T-cell (primary cell): Measurements from ENCODE around the gene SASH3. TPM values are rescaled to one million over a fixed set of nuclear protein-coding genes. Genes with fewer than 3 reads are reported as not detected.

Source experiments
- ATAC-seq, 4 experiments: fragments of 200-7000 bp in 3 of 4; fragments of 150-1000 bp in 1 of 4; cut with Tn5 transposase; replicated peaks in 1 of 4; 1 replicate in 3 of 4; 2 replicates in 1 of 4; pipeline ENCODE4 v1.10.0; 2021; ENCODE audit warnings: moderate library complexity in 3 of 4, mild to moderate bottlenecking in 2 of 4, moderate number of reproducible peaks in 1 of 4
- CTCF ChIA-PET, 2 donors: fragments of 300-600 bp; sonication (Branson Sonifier 250); formaldehyde crosslinking; loops; one replicate each; lab custom pipeline; 2022; ENCODE audit warnings: antibody characterized with exemption in 2 of 2; lab: Charles Lee
- POLR2A ChIA-PET, 2 donors: fragments of 300-600 bp; sonication (Branson Sonifier 250); formaldehyde crosslinking; loops; one replicate each; lab custom pipeline; 2022; ENCODE audit warnings: antibody characterized with exemption in 2 of 2; lab: Charles Lee
- DNase-seq, 35 experiments: peaks; one replicate each; pipeline versions ENCODE4 v3.0.0 to v3.0.0-alpha.2; 2013 to 2023
- H3K27ac ChIP-seq: one replicate; pipeline ENCODE4 v1.5.1; 2013; ENCODE audit warnings: low read length
- H3K27me3 ChIP-seq, 2 experiments: replicated peaks in 1 of 2; 1 replicate in 1 of 2; 2 replicates in 1 of 2; pipeline versions ENCODE4 v1.6.1 to v1.7.0; 2013; ENCODE audit warnings: low read length in 1 of 2, mixed read lengths in 1 of 2; ENCODE audit not compliant: control insufficient read depth in 2 of 2, insufficient read depth in 2 of 2; ENCODE audit errors: extremely low read depth in 1 of 2
- H3K36me3 ChIP-seq, 2 donors: 1 replicate in 1 of 2; 2 replicates in 1 of 2; pipeline versions ENCODE4 v1.6.1 to v1.7.0; 2013; ENCODE audit warnings: low read length in 1 of 2; ENCODE audit not compliant: control insufficient read depth in 2 of 2, insufficient read depth in 1 of 2; ENCODE audit errors: extremely low read depth in 1 of 2
- H3K4me1 ChIP-seq, 2 experiments: 1 replicate in 1 of 2; 2 replicates in 1 of 2; pipeline versions ENCODE4 v1.6.1 to v1.7.0; 2013; ENCODE audit warnings: low read length in 2 of 2, mixed read lengths in 1 of 2; ENCODE audit not compliant: insufficient read depth in 2 of 2, control insufficient read depth in 1 of 2; ENCODE audit errors: extremely low read depth in 1 of 2
- H3K4me3 ChIP-seq, 2 donors: 1 replicate in 1 of 2; 2 replicates in 1 of 2; pipeline versions ENCODE4 v1.5.1 to v1.7.0; 2013; ENCODE audit warnings: mild to moderate bottlenecking in 2 of 2, low read length in 1 of 2, moderate library complexity in 1 of 2; ENCODE audit not compliant: control insufficient read depth in 1 of 2; ENCODE audit errors: extremely low read depth in 1 of 2
- H3K9me3 ChIP-seq: 2 replicates; pipeline ENCODE4 v1.7.0; 2013
- H3K27ac Mint-ChIP-seq, 2 donors: one replicate each; pipeline ENCODE4 v1.8.0; 2020 to 2021; ENCODE audit warnings: mild to moderate bottlenecking in 2 of 2, mixed read lengths in 2 of 2
- H3K27me3 Mint-ChIP-seq, 2 donors: one replicate each; pipeline ENCODE4 v1.8.0; 2021 to 2022; ENCODE audit warnings: mixed read lengths in 2 of 2
- H3K36me3 Mint-ChIP-seq: one replicate; pipeline ENCODE4 v1.8.0; 2021; ENCODE audit warnings: mixed read lengths
- H3K4me1 Mint-ChIP-seq, 3 donors: one replicate each; pipeline ENCODE4 v1.8.0; 2020 to 2022; ENCODE audit warnings: mixed read lengths in 3 of 3, mild to moderate bottlenecking in 1 of 3
- H3K4me3 Mint-ChIP-seq, 3 donors: one replicate each; pipeline ENCODE4 v1.8.0; 2020 to 2022; ENCODE audit warnings: mild to moderate bottlenecking in 3 of 3, mixed read lengths in 3 of 3, moderate library complexity in 3 of 3
- H3K9me3 Mint-ChIP-seq, 3 donors: one replicate each; pipeline ENCODE4 v1.8.0; 2020 to 2022; ENCODE audit warnings: mixed read lengths in 3 of 3
- WGBS: methylation state at CpG from one replicate; pipeline ENCODE4 v1.1.5; 2013; ENCODE audit warnings: missing lambda C conversion rate; ENCODE audit not compliant: insufficient coverage; 5-methylcytosine and 5-hydroxymethylcytosine counted together
- total RNA-seq, 35 experiments: library from RNA in 6 of 35; stranded (reverse) in 6 of 35; fragments of 120-200 nt in 1 of 35; gene quantifications; one replicate each; pipeline versions ENCODE4 v1.2.1 to v1.2.4 and lab custom pipeline; 2013 to 2026

The SASH3 gene
- total RNA-seq, 5 donors from 2014 or later (not counting 1 experiment from before 2014, with no cell fraction given) = 102 to 163 (median 142) TPM

DNA sequence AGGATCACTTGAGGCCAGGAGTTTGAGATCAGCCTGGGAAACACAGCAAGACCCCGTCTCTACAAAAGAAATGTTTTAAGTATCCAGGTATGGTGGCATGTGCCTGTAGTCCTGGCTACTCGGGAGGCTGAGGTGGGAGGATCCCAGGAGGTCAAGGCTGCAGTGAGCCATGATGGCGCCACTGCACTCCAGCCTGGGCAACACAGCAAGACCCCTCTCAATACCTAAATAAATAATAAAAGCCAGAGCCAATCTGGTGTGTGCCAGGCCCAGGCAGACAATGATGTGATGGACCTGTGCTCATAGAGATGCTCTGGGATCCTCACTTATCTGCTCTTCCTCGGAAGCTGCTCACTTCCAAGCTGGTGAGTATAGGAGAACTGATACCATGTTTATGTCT lies 18.2 kb upstream of the SASH3 start:
- no peaks in the 10 kb centered on the region for H3K36me3 ChIP-seq
- H3K36me3 Mint-ChIP-seq = no peaks in the 10 kb centered on the region
- no peaks in the 10 kb centered on the region for H3K9me3 ChIP-seq
- H3K4me1 ChIP-seq = peaks cover 15 to 65% of the 10 kb centered on the region in 2 experiments
- H3K9me3 Mint-ChIP-seq = no peaks in the 10 kb centered on the region
- ChIA-PET CTCF (no interaction called here), POLR2A (no interaction called here)
- peaks cover 0 to 5% of the 10 kb centered on the region in 2 donors for H3K27me3 Mint-ChIP-seq
- DNase-seq (no peak), ATAC-seq (no peak)
- no CpG with 5 or more reads among the region's 4 CpGs for WGBS
- no peak overlapping the region for H3K27ac ChIP-seq
- H3K27me3 ChIP-seq = no peaks in the 10 kb centered on the region
- H3K4me3 Mint-ChIP-seq = no peak overlapping the region
- H3K4me3 ChIP-seq = no peak overlapping the region
- peak overlapping the region in 1 of 2 donors; percentile 49 for H3K27ac Mint-ChIP-seq
- peaks cover 44 to 59% (median 46%) of the 10 kb centered on the region in 3 donors for H3K4me1 Mint-ChIP-seq

DNA sequence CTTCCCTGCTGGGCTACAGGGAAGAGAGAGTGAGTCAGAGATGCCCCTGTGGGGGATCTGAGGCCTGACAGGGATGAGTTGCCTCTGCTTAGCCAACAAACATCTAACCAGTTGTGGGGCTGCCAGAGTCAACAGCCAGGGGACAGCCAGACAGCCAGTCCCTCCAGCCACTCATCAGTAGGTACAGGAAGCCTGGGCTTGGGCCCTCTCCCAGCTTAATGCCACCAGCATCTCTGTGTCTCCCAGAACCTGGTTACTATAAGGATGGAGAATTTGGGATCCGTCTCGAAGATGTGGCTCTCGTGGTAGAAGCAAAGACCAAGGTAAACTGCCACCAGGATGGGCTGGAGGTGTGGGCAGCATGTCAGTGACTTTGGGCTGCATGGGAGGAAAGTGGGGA lies 17.3 kb upstream of the SASH3 start:
- CTCF ChIA-PET = no interaction called here
- peaks cover 18 to 66% of the 10 kb centered on the region in 2 experiments for H3K4me1 ChIP-seq
- no CpG with 5 or more reads among the region's 3 CpGs for WGBS
- H3K27me3 Mint-ChIP-seq = peaks cover 0 to 5% of the 10 kb centered on the region in 2 donors
- no peak overlapping the region for H3K27ac ChIP-seq
- ATAC-seq (no peak), DNase-seq (no peak)
- POLR2A ChIA-PET = no interaction called here
- no peak overlapping the region for H3K27ac Mint-ChIP-seq
- no peak overlapping the region for H3K4me3 Mint-ChIP-seq
- no peaks in the 10 kb centered on the region for H3K36me3 Mint-ChIP-seq
- H3K9me3 Mint-ChIP-seq = no peaks in the 10 kb centered on the region
- no peaks in the 10 kb centered on the region for H3K27me3 ChIP-seq
- peaks cover 46 to 59% (median 47%) of the 10 kb centered on the region in 3 donors for H3K4me1 Mint-ChIP-seq
- no peaks in the 10 kb centered on the region for H3K36me3 ChIP-seq
- no peaks in the 10 kb centered on the region for H3K9me3 ChIP-seq
- H3K4me3 ChIP-seq = no peak overlapping the region

DNA sequence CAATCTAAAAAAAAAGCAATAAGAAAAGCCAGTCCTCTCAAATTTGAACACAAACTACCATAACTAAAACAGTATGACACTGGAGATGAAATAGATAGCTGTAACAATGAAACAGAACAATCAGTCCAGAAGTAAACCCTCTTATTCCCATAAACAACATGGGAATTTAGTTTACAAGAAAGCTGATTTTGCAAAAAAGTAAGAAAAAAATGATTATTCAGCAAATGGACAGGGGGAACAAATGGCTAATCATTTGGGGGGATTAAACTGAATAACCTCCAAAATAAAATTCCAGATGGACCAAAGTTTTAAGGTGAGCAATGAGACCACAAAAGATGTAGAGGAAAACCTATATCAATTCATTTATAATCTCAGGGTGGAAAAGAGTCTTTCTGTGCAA lies 16.1 kb upstream of the SASH3 start:
- Histone ChIP-seq H3K4me1 (peaks cover 21 to 67% of the 10 kb centered on the region in 2 experiments), H3K9me3 (no peaks in the 10 kb centered on the region), H3K27ac (no peak overlapping the region), H3K4me3 (no peak overlapping the region), H3K27me3 (no peaks in the 10 kb centered on the region), H3K36me3 (no peaks in the 10 kb centered on the region)
- no peaks in the 10 kb centered on the region for H3K9me3 Mint-ChIP-seq
- ChIA-PET POLR2A (no interaction called here), CTCF (no interaction called here)
- H3K36me3 Mint-ChIP-seq = no peaks in the 10 kb centered on the region
- H3K27ac Mint-ChIP-seq = peak overlapping the region in 1 of 2 donors; percentile 19
- H3K4me1 Mint-ChIP-seq = peaks cover 49 to 59% (median 52%) of the 10 kb centered on the region in 3 donors
- no peak overlapping the region for H3K4me3 Mint-ChIP-seq
- ATAC-seq (no peak), DNase-seq (no peak)
- peaks cover 0 to 5% of the 10 kb centered on the region in 2 donors for H3K27me3 Mint-ChIP-seq

DNA sequence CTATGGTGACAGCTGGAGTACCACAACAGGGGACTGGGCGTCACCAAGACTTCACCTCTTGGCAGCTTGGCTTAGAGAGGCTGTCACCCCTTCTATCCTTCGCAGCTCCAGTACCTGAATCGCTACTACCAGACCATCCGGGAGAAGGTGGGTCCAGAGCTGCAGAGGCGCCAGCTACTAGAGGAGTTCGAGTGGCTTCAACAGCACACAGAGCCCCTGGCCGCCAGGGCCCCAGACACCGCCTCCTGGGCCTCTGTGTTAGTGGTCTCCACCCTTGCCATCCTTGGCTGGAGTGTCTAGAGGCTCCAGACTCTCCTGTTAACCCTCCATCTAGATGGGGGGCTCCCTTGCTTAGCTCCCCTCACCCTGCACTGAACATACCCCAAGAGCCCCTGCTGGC lies 11.6 kb upstream of the SASH3 start:
- H3K27ac ChIP-seq = peak overlapping the region; percentile 59
- no peaks in the 10 kb centered on the region for H3K27me3 ChIP-seq
- H3K4me3 ChIP-seq = no peak overlapping the region
- no peaks in the 10 kb centered on the region for H3K36me3 Mint-ChIP-seq
- H3K27ac Mint-ChIP-seq = peak overlapping the region; percentile 85 to 92
- H3K9me3 Mint-ChIP-seq = no peaks in the 10 kb centered on the region
- ATAC-seq = no peak
- peaks cover 40 to 71% of the 10 kb centered on the region in 2 experiments for H3K4me1 ChIP-seq
- H3K4me3 Mint-ChIP-seq = peak overlapping the region in 1 of 3 donors; percentile 34
- POLR2A ChIA-PET = no interaction called here
- H3K4me1 Mint-ChIP-seq = peaks cover 54 to 62% (median 59%) of the 10 kb centered on the region in 3 donors
- WGBS = no CpG with 5 or more reads among the region's 8 CpGs
- H3K9me3 ChIP-seq = no peaks in the 10 kb centered on the region
- no peak for DNase-seq
- H3K27me3 Mint-ChIP-seq = no peaks in the 10 kb centered on the region
- no peaks in the 10 kb centered on the region for H3K36me3 ChIP-seq
- CTCF ChIA-PET = interaction anchor here (0.6 to 1.0 kb wide), 3 partner anchors 9 to 125 kb away, joined by 3 to 5 read pairs (median 5); no protein-coding TSS in a partner anchor

DNA sequence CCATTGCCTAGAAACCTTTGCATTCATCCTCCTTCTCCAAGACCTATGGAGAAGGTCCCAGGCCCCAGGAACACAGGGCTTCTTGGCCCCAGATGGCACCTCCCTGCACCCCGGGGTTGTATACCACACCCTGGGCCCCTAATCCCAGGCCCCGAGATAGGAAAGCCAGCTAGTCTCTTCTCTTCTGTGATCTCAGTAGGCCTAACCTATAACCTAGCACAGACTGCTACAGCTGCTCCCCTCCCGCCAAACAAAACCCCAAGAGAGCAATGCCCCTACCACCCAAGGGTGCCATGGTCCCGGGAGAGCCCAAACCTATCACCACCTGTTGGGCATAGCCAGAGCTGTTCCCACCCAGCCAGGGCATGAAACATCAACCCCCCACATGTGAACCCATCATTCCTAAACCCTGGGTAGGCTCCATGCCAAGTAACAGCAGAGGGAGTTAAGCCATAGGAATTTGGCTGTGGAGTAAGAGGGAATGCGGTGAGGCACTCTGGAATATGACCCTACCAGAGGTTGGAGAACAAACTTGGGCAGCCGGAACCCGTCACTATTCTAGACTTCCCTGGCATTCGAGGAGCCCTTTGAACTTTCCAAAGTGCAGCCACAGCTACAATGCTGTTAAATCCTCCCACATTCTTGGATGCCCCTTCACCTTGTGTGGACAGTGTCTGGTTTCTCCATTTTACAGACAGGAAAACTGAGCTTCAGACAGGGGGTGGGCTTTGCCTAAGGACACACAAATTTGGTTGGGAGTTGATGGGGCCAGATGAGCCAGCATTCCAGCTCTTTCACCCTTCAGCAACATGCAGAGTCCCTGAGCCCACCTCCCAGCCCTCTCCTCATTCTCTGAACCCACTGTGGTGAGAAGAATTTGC lies 10.9 kb upstream of the SASH3 start:
- peaks cover 44 to 75% of the 10 kb centered on the region in 2 experiments for H3K4me1 ChIP-seq
- ChIA-PET CTCF (interaction anchor here (0.7 to 1.3 kb wide), 4 partner anchors 9 to 12 kb away, joined by 3 to 6 read pairs (median 4); partner anchors contain the start of gene SASH3 (in 1 of the 2)), POLR2A (interaction anchor here (0.7 to 1.5 kb wide), 3 partner anchors 11 to 956 kb away, joined by 3 to 7 read pairs (median 3); partner anchors contain the start of gene SASH3 (in 1 of the 2))
- Mint-ChIP-seq H3K4me3 (peak overlapping the region; percentile 25 to 51 (median 34)), H3K27me3 (no peaks in the 10 kb centered on the region), H3K27ac (peak overlapping the region; percentile 85 to 92), H3K9me3 (no peaks in the 10 kb centered on the region), H3K36me3 (no peaks in the 10 kb centered on the region), H3K4me1 (peaks cover 59 to 68% (median 66%) of the 10 kb centered on the region in 3 donors)
- no peaks in the 10 kb centered on the region for H3K27me3 ChIP-seq
- ATAC-seq (peak in 1 of 4 experiments; percentile 26), DNase-seq (no peak)
- H3K4me3 ChIP-seq = peak overlapping the region in 1 of 2 donors; percentile 17
- H3K9me3 ChIP-seq = no peaks in the 10 kb centered on the region
- peak overlapping the region; percentile 59 for H3K27ac ChIP-seq
- H3K36me3 ChIP-seq = no peaks in the 10 kb centered on the region
- WGBS = 70% methylated on average over 2 of the region's 8 CpGs

DNA sequence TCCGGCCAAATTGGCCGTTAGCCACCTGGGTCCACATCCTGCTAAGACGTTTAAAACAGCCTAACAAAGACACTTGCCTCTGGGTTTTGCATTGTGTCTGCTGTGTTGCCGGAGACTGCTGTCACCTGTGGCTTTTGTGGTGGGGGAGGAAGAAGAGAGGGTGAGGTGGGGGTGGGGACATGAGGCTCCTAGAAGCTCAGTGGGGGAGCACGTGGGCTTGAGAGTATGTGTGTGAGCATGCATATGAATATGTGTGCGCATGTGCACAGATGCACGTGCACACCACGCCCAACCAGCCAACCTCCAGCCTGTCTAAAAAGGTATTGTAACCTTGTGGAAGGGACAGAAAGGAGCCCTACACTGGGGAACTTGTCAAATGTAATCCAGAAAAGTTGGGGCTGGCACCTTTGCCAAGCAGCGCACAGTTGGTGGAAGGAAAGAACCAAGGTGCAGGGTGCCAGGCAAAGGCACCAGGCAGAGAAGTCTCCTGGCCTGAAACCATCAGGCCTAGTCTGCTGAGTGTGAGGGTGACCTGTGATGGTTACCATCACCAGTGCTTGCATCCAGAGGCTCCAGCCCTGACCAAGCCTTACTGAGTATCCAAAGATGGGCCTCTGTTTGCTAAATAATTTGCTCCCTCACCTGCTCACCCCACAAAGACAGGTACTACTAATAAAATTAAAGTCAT lies 10.1 kb upstream of the SASH3 start:
- ChIA-PET CTCF (interaction anchor here (0.6 to 1.3 kb wide), 5 partner anchors 10 to 31 kb away, joined by 3 to 6 read pairs (median 3); partner anchors contain the start of gene SASH3 (in 1 of the 2)), POLR2A (interaction anchor here in 1 of 2 donors (1.3 to 1.5 kb wide), 2 partner anchors 10 to 12 kb away, joined by 3 to 7 read pairs; partner anchors contain the start of gene SASH3)
- H3K4me1 ChIP-seq = peaks cover 45 to 83% of the 10 kb centered on the region in 2 experiments
- peak; percentile 85 to 92 (median 88) for ATAC-seq
- H3K36me3 Mint-ChIP-seq = no peaks in the 10 kb centered on the region
- no peaks in the 10 kb centered on the region for H3K9me3 ChIP-seq
- no peaks in the 10 kb centered on the region for H3K9me3 Mint-ChIP-seq
- H3K36me3 ChIP-seq = no peaks in the 10 kb centered on the region
- peaks cover 67 to 76% (median 73%) of the 10 kb centered on the region in 3 donors for H3K4me1 Mint-ChIP-seq
- H3K27ac ChIP-seq = peak overlapping the region; percentile 59
- H3K27ac Mint-ChIP-seq = peak overlapping the region; percentile 85 to 92
- H3K27me3 ChIP-seq = no peaks in the 10 kb centered on the region
- no peaks in the 10 kb centered on the region for H3K27me3 Mint-ChIP-seq
- H3K4me3 Mint-ChIP-seq = peak overlapping the region; percentile 25 to 51 (median 34)
- 38% methylated on average over 1 of the region's 9 CpGs for WGBS
- H3K4me3 ChIP-seq = peak overlapping the region in 1 of 2 donors; percentile 17
- DNase-seq = peak; percentile 37 to 90 (median 76)
